MM.1S (cell line): ENCODE results near the gene FGF21.

Experiments used
- CTCF ChIP-seq: fragments of 300-600 bp; sonication (generic); IDR thresholded peaks from 2 replicates; pipeline ENCODE4 v1.5.1; 2016; ENCODE audit warnings: antibody characterized with exemption, low read length, mixed read lengths
- EZH2 ChIP-seq: fragments of 300-600 bp; sonication (generic); optimal IDR thresholded peaks from 2 replicates; pipeline ENCODE3; 2017; ENCODE audit warnings: low read depth, mild to moderate bottlenecking, antibody characterized with exemption, low read length, mixed read lengths
- EZH2phosphoT487 ChIP-seq: fragments of 300-600 bp; sonication (generic); IDR thresholded peaks from 2 replicates; pipeline ENCODE4 v1.6.1; 2018; ENCODE audit warnings: antibody characterized with exemption, low read length

DNA sequence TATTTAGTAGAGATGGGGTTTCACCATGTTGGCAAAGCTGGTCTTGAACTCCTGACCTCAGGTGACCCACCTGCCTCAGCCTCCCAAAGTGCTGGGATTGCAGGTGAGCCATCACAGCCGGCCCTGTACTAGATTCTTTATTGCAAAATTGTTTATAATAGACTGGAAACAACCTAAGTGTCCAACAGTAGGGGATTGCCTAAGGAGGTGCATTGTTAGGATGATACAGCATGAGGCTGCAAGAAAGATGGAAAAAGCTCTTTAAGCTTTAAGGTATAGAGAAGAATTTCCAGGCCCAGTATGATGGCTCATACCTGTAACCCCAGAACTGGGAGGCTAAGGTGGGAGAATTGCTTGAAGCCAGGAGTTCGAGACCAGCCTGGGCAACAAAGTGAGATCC lies 47.3 kb downstream of the FGF21 start:
- TF ChIP-seq CTCF (no peak), EZH2phosphoT487 (no peak), EZH2 (no peak)
